Measurements from ENCODE around the gene AGAP1.

- TF ChIP-seq CTCF (IDR thresholded peaks at IDR 0.05) (no peak), EZH2phosphoT487 (IDR thresholded peaks at IDR 0.05) (no peak), EZH2 (IDR thresholded peaks at IDR 0.05) (no peak)
Measured at GRCh38 chr2:235600926-235601325, 107.1 kb downstream of the AGAP1 start.

Measured in neural progenitor cell (in vitro differentiated cells).